NT2/D1 (cell line): ENCODE measurements around the gene DMBX1.
A peak's percentile ranks its signal among the peaks of the same experiment; 100 is the strongest.

Source experiments
- DNase-seq: peaks from one replicate; pipeline ENCODE4 v3.0.0-alpha.2; 2011; ENCODE audit warnings: low read depth, low spot score
- H3K27me3 ChIP-seq: 2 replicates; pipeline ENCODE4 v1.6.0; 2011; ENCODE audit warnings: mild to moderate bottlenecking; ENCODE audit not compliant: insufficient read length, insufficient read depth
- H3K36me3 ChIP-seq: 2 replicates; pipeline ENCODE4 v1.6.1; 2011; ENCODE audit warnings: mild to moderate bottlenecking, low read length, mixed read lengths; ENCODE audit not compliant: insufficient read depth, insufficient read length
- H3K4me1 ChIP-seq: 2 replicates; pipeline ENCODE4 v1.5.1; 2011; ENCODE audit not compliant: insufficient read depth, insufficient read length
- H3K4me3 ChIP-seq: 2 replicates; pipeline ENCODE4 v1.5.1; 2011; ENCODE audit warnings: low read depth; ENCODE audit not compliant: insufficient read length
- H3K9ac ChIP-seq: 2 replicates; pipeline ENCODE4 v1.6.0; 2011; ENCODE audit warnings: low read depth; ENCODE audit not compliant: insufficient read length
- H3K9me3 ChIP-seq: 2 replicates; pipeline ENCODE4 v1.5.1; 2011; ENCODE audit warnings: mild to moderate bottlenecking, low read length; ENCODE audit not compliant: insufficient read depth
- SUZ12 ChIP-seq: IDR thresholded peaks from 2 replicates; pipeline ENCODE4 v1.6.1; 2011; ENCODE audit not compliant: insufficient read length, insufficient read depth; ENCODE audit errors: extremely low read depth
- YY1 ChIP-seq: IDR thresholded peaks from 2 replicates; pipeline ENCODE4 v1.6.1; 2011; ENCODE audit not compliant: insufficient read length, insufficient read depth
- ZNF274 ChIP-seq: IDR thresholded peaks from 2 replicates; pipeline ENCODE4 v1.6.1; 2011; ENCODE audit warnings: mild to moderate bottlenecking, low read depth, low read length

DMBX1 gene

GRCh38 chr1:46510341-46510997 lies 20.8 kb downstream of the DMBX1 start:
- Histone ChIP-seq H3K4me1 (peaks cover 40% of the 10 kb centered on the region), H3K9me3 (no peaks in the 10 kb centered on the region), H3K4me3 (no peak overlapping the region), H3K9ac (peak overlapping the region; percentile 5), H3K36me3 (no peaks in the 10 kb centered on the region), H3K27me3 (peaks cover 31% of the 10 kb centered on the region)
- no peak for TF ChIP-seq ZNF274
- TF ChIP-seq SUZ12, result no peak
- no peak for TF ChIP-seq YY1
- no peak for DNase-seq

DNA sequence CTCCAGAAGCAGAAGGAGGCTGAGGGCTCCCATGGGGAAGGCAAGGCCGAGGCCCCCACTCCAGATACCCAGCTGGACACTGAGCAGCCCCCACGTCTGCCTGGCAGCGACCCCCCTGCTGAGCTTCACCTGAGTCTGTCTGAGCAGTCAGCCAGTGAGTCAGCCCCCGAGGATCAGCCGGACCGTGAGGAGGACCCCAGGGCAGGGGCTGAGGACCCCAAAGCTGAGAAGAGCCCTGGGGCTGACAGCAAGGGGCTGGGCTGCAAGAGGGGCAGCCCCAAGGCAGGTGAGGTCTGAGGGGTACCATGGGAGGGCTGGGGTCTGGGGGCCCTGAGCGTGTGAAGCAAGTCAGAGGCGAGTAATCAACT lies 21.3 kb downstream of the DMBX1 start:
- H3K36me3 ChIP-seq, result no peaks in the 10 kb centered on the region
- no peak for DNase-seq
- H3K9ac ChIP-seq, result peak overlapping the region; percentile 5
- H3K27me3 ChIP-seq, result peaks cover 37% of the 10 kb centered on the region
- TF ChIP-seq SUZ12, result no peak
- no peak for TF ChIP-seq YY1
- TF ChIP-seq ZNF274, result no peak
- no peaks in the 10 kb centered on the region for H3K9me3 ChIP-seq
- H3K4me3 ChIP-seq, result no peak overlapping the region
- H3K4me1 ChIP-seq, result peaks cover 45% of the 10 kb centered on the region

GRCh38 chr1:46512135-46512791 lies 22.6 kb downstream of the DMBX1 start:
- TF ChIP-seq SUZ12 (no peak), ZNF274 (no peak), YY1 (no peak)
- DNase-seq, result no peak
- Histone ChIP-seq H3K9me3 (no peaks in the 10 kb centered on the region), H3K4me3 (no peak overlapping the region), H3K9ac (peak overlapping the region; percentile 39), H3K4me1 (peaks cover 55% of the 10 kb centered on the region), H3K36me3 (no peaks in the 10 kb centered on the region), H3K27me3 (peaks cover 44% of the 10 kb centered on the region)

DNA sequence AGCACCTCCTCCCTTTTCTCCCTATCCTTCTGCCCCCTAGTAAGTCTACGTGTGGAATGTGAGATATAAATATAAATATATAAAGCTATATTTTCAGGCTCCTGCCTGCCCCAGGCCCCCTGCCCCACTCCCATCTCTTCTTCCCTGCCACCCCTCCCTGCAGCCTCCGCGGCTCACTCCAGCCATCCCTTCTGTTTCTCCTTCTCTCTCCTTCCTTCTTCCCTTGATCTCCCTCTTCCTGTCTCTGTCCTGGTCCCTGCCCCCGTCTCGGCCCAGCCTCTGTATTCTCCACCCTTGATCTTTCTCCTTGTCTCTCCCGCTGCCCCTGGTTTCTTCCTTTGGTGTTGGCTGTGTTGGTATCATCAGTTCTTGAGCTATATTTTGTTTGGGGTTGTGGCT lies 23.2 kb downstream of the DMBX1 start:
- TF ChIP-seq YY1, result no peak
- TF ChIP-seq ZNF274, result no peak
- TF ChIP-seq SUZ12, result no peak
- no peak overlapping the region for H3K4me3 ChIP-seq
- peak overlapping the region; percentile 36 for H3K9ac ChIP-seq
- no peaks in the 10 kb centered on the region for H3K36me3 ChIP-seq
- no peaks in the 10 kb centered on the region for H3K9me3 ChIP-seq
- DNase-seq, result no peak
- H3K4me1 ChIP-seq, result peaks cover 58% of the 10 kb centered on the region
- peaks cover 44% of the 10 kb centered on the region for H3K27me3 ChIP-seq

DNA sequence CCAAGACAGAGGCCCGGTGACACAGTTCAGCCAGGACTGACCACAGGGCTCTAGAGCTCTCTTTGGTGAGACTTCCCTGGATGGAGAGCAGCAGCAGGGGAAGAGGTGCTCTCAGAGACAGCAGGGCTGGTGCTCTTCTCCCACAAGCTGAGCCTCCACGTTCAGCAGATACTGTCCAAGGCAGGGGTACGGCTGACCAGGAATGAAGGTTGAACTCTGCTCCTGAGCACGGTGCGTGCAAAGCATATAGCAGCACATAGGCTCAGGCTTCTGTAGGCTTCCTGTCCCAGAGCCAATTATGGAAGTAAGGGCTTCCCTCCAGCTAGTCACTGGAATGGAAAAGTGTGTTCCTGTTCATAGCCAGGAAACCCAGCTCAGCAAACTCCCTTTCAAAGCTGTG lies 23.9 kb downstream of the DMBX1 start:
- TF ChIP-seq YY1, result no peak
- no peak for TF ChIP-seq SUZ12
- TF ChIP-seq ZNF274, result no peak
- DNase-seq, result no peak
- no peak overlapping the region for H3K9ac ChIP-seq
- H3K4me3 ChIP-seq, result no peak overlapping the region
- H3K27me3 ChIP-seq, result peaks cover 51% of the 10 kb centered on the region
- H3K36me3 ChIP-seq, result no peaks in the 10 kb centered on the region
- H3K9me3 ChIP-seq, result no peaks in the 10 kb centered on the region
- peaks cover 62% of the 10 kb centered on the region for H3K4me1 ChIP-seq

GRCh38 chr1:46515576-46515975 lies 25.9 kb downstream of the DMBX1 start:
- no peak for TF ChIP-seq YY1
- TF ChIP-seq ZNF274, result no peak
- TF ChIP-seq SUZ12, result no peak
- H3K9me3 ChIP-seq, result no peaks in the 10 kb centered on the region
- no peak for DNase-seq
- peaks cover 56% of the 10 kb centered on the region for H3K27me3 ChIP-seq
- H3K9ac ChIP-seq, result no peak overlapping the region
- peaks cover 68% of the 10 kb centered on the region for H3K4me1 ChIP-seq
- no peaks in the 10 kb centered on the region for H3K36me3 ChIP-seq
- H3K4me3 ChIP-seq, result no peak overlapping the region

DNA sequence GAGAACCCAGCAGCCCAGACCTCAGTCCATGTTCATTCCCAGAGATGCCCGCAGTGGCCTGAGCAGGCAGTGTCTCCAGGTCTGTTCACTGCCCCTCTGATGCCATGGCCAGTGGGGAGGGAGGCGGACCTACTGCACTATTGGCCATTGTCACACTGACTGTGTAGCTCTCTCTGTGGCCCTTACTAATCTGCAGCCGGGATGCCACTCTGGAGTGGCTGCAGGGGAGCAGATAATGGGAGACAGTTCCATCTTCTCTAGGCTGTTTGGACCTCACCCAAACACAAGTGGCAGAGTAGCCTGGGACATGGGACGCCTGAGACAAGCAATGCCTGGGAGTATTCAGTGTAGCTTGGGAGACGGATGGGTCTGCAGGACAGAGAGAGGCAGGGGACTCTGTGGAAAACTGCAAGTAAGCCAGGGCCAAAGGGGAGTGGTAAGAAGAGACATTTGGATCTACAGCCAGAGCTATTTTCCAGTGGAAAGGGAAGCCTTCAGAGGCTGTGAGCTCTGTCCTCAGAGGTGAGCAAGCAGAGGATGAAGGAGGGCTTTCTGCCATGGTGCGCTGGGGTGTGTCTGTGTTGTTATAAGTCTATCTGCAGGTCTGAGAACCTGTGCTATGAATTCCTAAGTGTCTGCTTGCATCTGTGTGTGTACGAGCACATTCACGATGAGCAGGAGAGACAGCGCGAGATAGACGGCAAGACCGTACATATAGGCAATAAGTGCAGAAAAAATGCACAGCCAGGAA lies 26.7 kb downstream of the DMBX1 start:
- Histone ChIP-seq H3K4me3 (no peak overlapping the region), H3K9ac (peak overlapping the region; percentile 6), H3K4me1 (peaks cover 64% of the 10 kb centered on the region), H3K9me3 (no peaks in the 10 kb centered on the region), H3K36me3 (no peaks in the 10 kb centered on the region), H3K27me3 (peaks cover 61% of the 10 kb centered on the region)
- TF ChIP-seq ZNF274, result no peak
- no peak for TF ChIP-seq SUZ12
- no peak for TF ChIP-seq YY1
- DNase-seq, result no peak
